A549 (cell line): ENCODE measurements around the gene UGT1A3. TPM values are rescaled to one million over a fixed set of nuclear protein-coding genes. Genes with fewer than 3 reads are reported as not detected.
A peak's percentile ranks its signal among the peaks of the same experiment; 100 is the strongest.

ENCODE experiments used
- CEBPB ChIP-seq, 2 experiments: fragments of >200 bp in 1 of 2; sonication (Bioruptor Twin) in 1 of 2; formaldehyde crosslinking in 1 of 2; IDR thresholded peaks; 2 replicates each; pipeline ENCODE4 v1.6.1; 2012 to 2016
- CHD4 ChIP-seq: fragments of 200-600 bp; sonication (generic); IDR thresholded peaks from 2 replicates; pipeline ENCODE4 v1.6.1; 2016; ENCODE audit warnings: antibody characterized with exemption, mild to moderate bottlenecking, borderline replicate concordance
- CTCF ChIP-seq: fragments of >200 bp; sonication (Bioruptor Twin); formaldehyde crosslinking; IDR thresholded peaks from 3 replicates; pipeline ENCODE4 v1.5.1; 2016
- E2F6 ChIP-seq: IDR thresholded peaks from 2 replicates; pipeline ENCODE4 v1.6.1; 2012; ENCODE audit warnings: low read depth, borderline replicate concordance
- EHF ChIP-seq: fragments of 250-450 bp; sonication (Bioruptor Pico); IDR thresholded peaks from 2 replicates; pipeline ENCODE4 v1.5.0; 2020; ENCODE audit warnings: mild to moderate bottlenecking
- EP300 ChIP-seq, 2 experiments: fragments of >200 bp; sonication (Bioruptor Twin); formaldehyde crosslinking; IDR thresholded peaks; 2 replicates in 1 of 2; 3 replicates in 1 of 2; pipeline ENCODE4 v1.6.1; 2016 to 2017
- FOSL2 ChIP-seq, 2 experiments: fragments of 450-650 bp in 1 of 2; fragments of >200 bp in 1 of 2; sonication (Bioruptor Twin) in 1 of 2; formaldehyde crosslinking; IDR thresholded peaks; 2 replicates each; pipeline versions ENCODE4 v1.5.0 to v1.6.1; 2016 to 2020; ENCODE audit warnings: mild to moderate bottlenecking in 1 of 2, moderate library complexity in 1 of 2
- HDAC2 ChIP-seq: fragments of 200-600 bp; sonication (generic); IDR thresholded peaks from 2 replicates; pipeline ENCODE4 v1.6.1; 2016
- HES2 ChIP-seq: fragments of >200 bp; sonication (Bioruptor Twin); formaldehyde crosslinking; IDR thresholded peaks from 2 replicates; pipeline ENCODE4 v1.6.1; 2016
- HOXA7 ChIP-seq: fragments of 250-450 bp; sonication (Bioruptor Pico); IDR thresholded peaks from 2 replicates; pipeline ENCODE4 v1.5.0; 2020; ENCODE audit warnings: mild to moderate bottlenecking, moderate library complexity
- HOXB13 ChIP-seq: fragments of 250-450 bp; sonication (Bioruptor Pico); IDR thresholded peaks from 2 replicates; pipeline ENCODE4 v1.5.0; 2020; ENCODE audit warnings: low read depth, mild to moderate bottlenecking, moderate library complexity
- JUN ChIP-seq, 2 experiments: fragments of >200 bp; sonication (Bioruptor Twin); formaldehyde crosslinking; IDR thresholded peaks; 2 replicates in 1 of 2; 3 replicates in 1 of 2; pipeline ENCODE4 v1.6.1; 2016 to 2017
- KDM5A ChIP-seq: fragments of 200-600 bp; sonication (generic); IDR thresholded peaks from 2 replicates; pipeline ENCODE4 v1.6.1; 2016; ENCODE audit warnings: antibody characterized with exemption, mild to moderate bottlenecking
- MAFK ChIP-seq: fragments of 450-650 bp; IDR thresholded peaks from 2 replicates; pipeline ENCODE4 v1.6.1; 2014; ENCODE audit not compliant: partially characterized antibody
- MYC ChIP-seq: IDR thresholded peaks from 2 replicates; pipeline ENCODE4 v1.6.1; 2012; ENCODE audit warnings: mild to moderate bottlenecking, inconsistent platforms, low read length, improper control_type of control experiment, borderline replicate concordance
- NR3C1 ChIP-seq: fragments of >200 bp; sonication (Bioruptor Twin); formaldehyde crosslinking; IDR thresholded peaks from 3 replicates; pipeline ENCODE4 v1.6.1; 2017
- RARB ChIP-seq: fragments of 250-450 bp; sonication (Bioruptor Pico); IDR thresholded peaks from 2 replicates; pipeline ENCODE4 v1.8.0; 2021; ENCODE audit warnings: mild to moderate bottlenecking, moderate library complexity
- RCOR1 ChIP-seq: fragments of 150-350 bp; IDR thresholded peaks from 2 replicates; pipeline ENCODE4 v1.6.1; 2014; ENCODE audit warnings: antibody characterized with exemption, low read length, low read depth
- REST ChIP-seq: fragments of 200-600 bp; sonication (generic); IDR thresholded peaks from 2 replicates; pipeline ENCODE4 v1.6.1; 2016; ENCODE audit warnings: antibody characterized with exemption, mild to moderate bottlenecking, moderate library complexity
- RFX5 ChIP-seq: fragments of 450-650 bp; IDR thresholded peaks from 2 replicates; pipeline ENCODE4 v1.7.1; 2014; ENCODE audit warnings: antibody characterized with exemption, mild to moderate bottlenecking, moderate library complexity
- RNF2 ChIP-seq: fragments of 200-600 bp; sonication (generic); IDR thresholded peaks from 2 replicates; pipeline ENCODE4 v1.6.1; 2016; ENCODE audit warnings: low read depth, mild to moderate bottlenecking, antibody characterized with exemption, moderate library complexity, borderline replicate concordance
- TFCP2L1 ChIP-seq: fragments of 250-450 bp; sonication (Bioruptor Pico); IDR thresholded peaks from 2 replicates; pipeline ENCODE4 v1.5.0; 2021; ENCODE audit warnings: mild to moderate bottlenecking
- ZC3H11A ChIP-seq: fragments of 450-650 bp; IDR thresholded peaks from 2 replicates; pipeline ENCODE4 v1.6.1; 2014; ENCODE audit warnings: antibody characterized with exemption, mild to moderate bottlenecking
- polyA plus RNA-seq, 4 experiments: library from polyadenylated mRNA; depleted of rRNA in 3 of 4; stranded (reverse); fragments of >200 nt; fragmentation: RNase III in 1 of 4; extraction: RNeasy Plus Mini Kit Qiagen cat#74134 plus additional on column Dnase treatment in 1 of 4; gene quantifications; 2 replicates in 3 of 4; 3 replicates in 1 of 4; pipeline ENCODE4 v1.2.3, GENCODE V29; 2011 to 2017
- TF ChIP-seq, protein P1 (sequence below): fragments of 150-350 bp; IDR thresholded peaks from 2 replicates; pipeline ENCODE4 v1.6.1; 2014; ENCODE audit warnings: low read depth, mild to moderate bottlenecking, low read length
- TF ChIP-seq, protein P2 (sequence below): fragments of 250-450 bp; sonication (Bioruptor Pico); IDR thresholded peaks from 2 replicates; pipeline ENCODE4 v1.5.0; 2021; ENCODE audit warnings: mild to moderate bottlenecking, moderate library complexity, borderline replicate concordance

Gene UGT1A3
- polyA plus RNA-seq, 2 of the 4 experiments (the other 2 are of a cell fraction): 0.23 to 0.39 TPM

DNA sequence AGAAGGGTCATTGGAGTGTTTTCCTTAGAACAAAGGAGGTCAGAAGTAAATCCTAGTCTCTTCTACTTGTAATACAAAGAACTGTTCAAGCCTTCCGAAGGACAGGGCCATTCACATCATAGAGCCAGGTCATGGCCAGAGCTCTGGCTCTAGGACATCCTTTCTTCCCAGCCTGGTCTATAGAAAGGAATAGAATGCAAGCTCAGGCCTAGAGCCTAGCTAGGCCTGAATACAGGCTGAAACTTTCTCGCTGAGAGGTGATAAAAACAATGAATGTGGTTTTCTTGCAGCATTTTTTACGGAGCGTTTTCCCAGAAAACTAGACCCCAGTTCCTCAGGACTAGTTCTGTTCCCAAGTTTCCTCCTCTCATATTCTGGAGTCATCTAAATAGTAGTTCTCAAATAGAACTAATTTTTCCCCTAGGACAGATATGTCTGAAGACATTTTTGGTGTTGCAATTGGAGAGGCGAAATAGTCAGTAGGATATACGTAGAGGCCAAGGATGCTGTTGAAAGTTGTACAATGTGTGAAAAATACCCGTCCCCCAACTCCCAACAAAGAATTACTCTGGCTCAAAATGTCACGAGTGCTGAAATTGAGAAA lies 29.3 kb upstream of the UGT1A3 start (continued):
- TF ChIP-seq REST: no peak
- no peak; a peak in 1 of 5 replicates for TF ChIP-seq JUN (IDR thresholded peaks at IDR 0.05)
- TF ChIP-seq, protein P1, sequence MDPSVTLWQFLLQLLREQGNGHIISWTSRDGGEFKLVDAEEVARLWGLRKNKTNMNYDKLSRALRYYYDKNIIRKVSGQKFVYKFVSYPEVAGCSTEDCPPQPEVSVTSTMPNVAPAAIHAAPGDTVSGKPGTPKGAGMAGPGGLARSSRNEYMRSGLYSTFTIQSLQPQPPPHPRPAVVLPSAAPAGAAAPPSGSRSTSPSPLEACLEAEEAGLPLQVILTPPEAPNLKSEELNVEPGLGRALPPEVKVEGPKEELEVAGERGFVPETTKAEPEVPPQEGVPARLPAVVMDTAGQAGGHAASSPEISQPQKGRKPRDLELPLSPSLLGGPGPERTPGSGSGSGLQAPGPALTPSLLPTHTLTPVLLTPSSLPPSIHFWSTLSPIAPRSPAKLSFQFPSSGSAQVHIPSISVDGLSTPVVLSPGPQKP: no peak
- TF ChIP-seq HOXA7: peak; percentile 73; the same call in 1 of the 2 replicates
- TF ChIP-seq EP300 (IDR thresholded peaks at IDR 0.05): no peak
- TF ChIP-seq MYC: no peak
- peak; percentile 16; the same call in 1 of the 2 replicates for TF ChIP-seq E2F6
- peak; percentile 95 for TF ChIP-seq HOXB13
- TF ChIP-seq CHD4: no peak
- no peak for TF ChIP-seq RFX5
- TF ChIP-seq CEBPB (IDR thresholded peaks at IDR 0.05): peak; percentile 62 to 83; a peak in 3 of 4 replicates
- peak; percentile 9; the same call in 1 of the 2 replicates for TF ChIP-seq TFCP2L1
- TF ChIP-seq RARB (CRISPR knock-in tag): peak; percentile 70; the same call in 1 of the 2 replicates
- no peak for TF ChIP-seq KDM5A
- TF ChIP-seq CTCF: no peak
- TF ChIP-seq RNF2: no peak
- TF ChIP-seq HDAC2: no peak
- no peak for TF ChIP-seq RCOR1
- TF ChIP-seq, protein P2, sequence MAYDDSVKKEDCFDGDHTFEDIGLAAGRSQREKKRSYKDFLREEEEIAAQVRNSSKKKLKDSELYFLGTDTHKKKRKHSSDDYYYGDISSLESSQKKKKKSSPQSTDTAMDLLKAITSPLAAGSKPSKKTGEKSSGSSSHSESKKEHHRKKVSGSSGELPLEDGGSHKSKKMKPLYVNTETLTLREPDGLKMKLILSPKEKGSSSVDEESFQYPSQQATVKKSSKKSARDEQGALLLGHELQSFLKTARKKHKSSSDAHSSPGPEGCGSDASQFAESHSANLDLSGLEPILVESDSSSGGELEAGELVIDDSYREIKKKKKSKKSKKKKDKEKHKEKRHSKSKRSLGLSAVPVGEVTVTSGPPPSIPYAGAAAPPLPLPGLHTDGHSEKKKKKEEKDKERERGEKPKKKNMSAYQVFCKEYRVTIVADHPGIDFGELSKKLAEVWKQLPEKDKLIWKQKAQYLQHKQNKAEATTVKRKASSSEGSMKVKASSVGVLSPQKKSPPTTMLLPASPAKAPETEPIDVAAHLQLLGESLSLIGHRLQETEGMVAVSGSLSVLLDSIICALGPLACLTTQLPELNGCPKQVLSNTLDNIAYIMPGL (CRISPR knock-in tag): 0 out of 2 replicates have a peak, but pooled peaks have one; percentile 79
- no peak for TF ChIP-seq FOSL2 (IDR thresholded peaks at IDR 0.05)
- no peak; the same call in 1 of the 2 replicates for TF ChIP-seq FOSL2 (CRISPR knock-in tag; IDR thresholded peaks at IDR 0.05)
- no peak for TF ChIP-seq NR3C1
- TF ChIP-seq ZC3H11A: no peak
- peak; percentile 65 for TF ChIP-seq EHF
- TF ChIP-seq HES2: no peak; the same call in 1 of the 2 replicates
- TF ChIP-seq MAFK: no peak
